Measurements from ENCODE around the gene PRPF40A. TPM values are rescaled to one million over a fixed set of nuclear protein-coding genes. Genes with fewer than 3 reads are reported as not detected.

The PRPF40A gene
- 114 and 159 TPM in 2 replicates for total RNA-seq

GRCh38 chr2:152717228-152718075, at the start of gene PRPF40A:
TSS of gene PRPF40A (minus strand) at chr2:152717461. CDS start at chr2:152717439, 22 bp downstream.

GRCh38 chr2:152718076-152718908, 1.0 kb upstream of the PRPF40A start, which contains the start of gene ARL6IP6:
TSS of gene ARL6IP6 (plus strand) at chr2:152718620. CDS start at chr2:152718625, 5 bp downstream.

Other genes starting within 250 kb of the PRPF40A start
- gene ARL6IP6, start 1.2 kb upstream of the PRPF40A start, total RNA-seq = 14.6 and 20.3 TPM in 2 replicates

Data from smooth muscle cell of the umbilical artery (primary cell).